HL-60 (cell line): Measurements from ENCODE around the gene FABP7.

ENCODE experiments used
- DNase-seq, 2 experiments: peaks; one replicate each; pipeline ENCODE4 v3.0.0-alpha.2; 2010 to 2020; ENCODE audit warnings: low read depth in 1 of 2, low spot score in 1 of 2
- H3K27ac ChIP-seq: fragments of 250-450 bp; sonication (Bioruptor Pico); replicated peaks from 2 replicates; pipeline ENCODE4 v1.5.1; 2020; ENCODE audit warnings: mild to moderate bottlenecking, moderate library complexity
- H3K27me3 ChIP-seq: fragments of 250-450 bp; sonication (Bioruptor Pico); 2 replicates; pipeline ENCODE4 v1.5.1; 2021; ENCODE audit warnings: mild to moderate bottlenecking, moderate library complexity; ENCODE audit not compliant: insufficient read depth, poor library complexity, severe bottlenecking
- H3K4me3 ChIP-seq: replicated peaks from 2 replicates; pipeline ENCODE4 v1.5.1; 2011; ENCODE audit warnings: mild to moderate bottlenecking, control low read depth, low read length; ENCODE audit not compliant: insufficient read depth
- GABPA ChIP-seq: IDR thresholded peaks from 2 replicates; pipeline ENCODE4 v1.6.1; 2012; ENCODE audit warnings: low read depth
- POLR2AphosphoS5 ChIP-seq: IDR thresholded peaks from 2 replicates; pipeline ENCODE4 v1.6.1; 2012; ENCODE audit warnings: low read depth
- SPI1 ChIP-seq: IDR thresholded peaks from 2 replicates; pipeline ENCODE4 v1.6.1; 2012; ENCODE audit warnings: low read depth, mild to moderate bottlenecking, borderline replicate concordance
- TF ChIP-seq, protein P1 (sequence below): IDR thresholded peaks from 2 replicates; pipeline ENCODE4 v1.6.1; 2012; ENCODE audit warnings: low read depth; ENCODE audit not compliant: insufficient replicate concordance
- TF ChIP-seq, protein P2 (sequence below): IDR thresholded peaks from one replicate; pipeline ENCODE4 v1.5.1; 2011; ENCODE audit warnings: low read length, control low read depth, inconsistent platforms; ENCODE audit not compliant: insufficient read depth

The FABP7 gene

DNA sequence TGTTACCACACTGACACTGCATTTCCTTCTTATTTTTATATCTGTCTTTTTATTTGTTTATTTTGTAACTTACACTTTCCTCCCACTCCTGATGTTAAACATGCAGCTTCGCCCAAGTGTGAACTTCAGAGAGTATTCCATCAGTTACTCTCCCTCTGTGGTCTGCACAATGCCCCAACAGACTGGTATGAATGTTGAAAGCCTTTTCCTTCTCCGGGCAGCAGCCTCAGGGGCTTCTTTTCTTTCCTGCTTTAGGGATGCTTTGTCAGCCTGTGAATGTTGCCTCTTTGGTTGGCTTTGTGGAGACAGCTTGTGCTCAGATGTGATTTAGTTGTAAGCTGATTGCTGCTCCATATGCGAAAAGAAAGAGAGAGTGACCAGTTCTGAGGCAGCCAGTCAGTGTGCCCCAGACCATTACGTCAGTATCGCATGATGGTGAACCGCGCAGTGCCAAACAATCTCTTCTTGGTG, 53.5 kb downstream of the FABP7 start:
- Histone ChIP-seq H3K27ac (no peak overlapping the region), H3K4me3 (no peak overlapping the region), H3K27me3 (peaks cover 2% of the 10 kb centered on the region)
- TF ChIP-seq SPI1, result no peak
- TF ChIP-seq, protein P1, sequence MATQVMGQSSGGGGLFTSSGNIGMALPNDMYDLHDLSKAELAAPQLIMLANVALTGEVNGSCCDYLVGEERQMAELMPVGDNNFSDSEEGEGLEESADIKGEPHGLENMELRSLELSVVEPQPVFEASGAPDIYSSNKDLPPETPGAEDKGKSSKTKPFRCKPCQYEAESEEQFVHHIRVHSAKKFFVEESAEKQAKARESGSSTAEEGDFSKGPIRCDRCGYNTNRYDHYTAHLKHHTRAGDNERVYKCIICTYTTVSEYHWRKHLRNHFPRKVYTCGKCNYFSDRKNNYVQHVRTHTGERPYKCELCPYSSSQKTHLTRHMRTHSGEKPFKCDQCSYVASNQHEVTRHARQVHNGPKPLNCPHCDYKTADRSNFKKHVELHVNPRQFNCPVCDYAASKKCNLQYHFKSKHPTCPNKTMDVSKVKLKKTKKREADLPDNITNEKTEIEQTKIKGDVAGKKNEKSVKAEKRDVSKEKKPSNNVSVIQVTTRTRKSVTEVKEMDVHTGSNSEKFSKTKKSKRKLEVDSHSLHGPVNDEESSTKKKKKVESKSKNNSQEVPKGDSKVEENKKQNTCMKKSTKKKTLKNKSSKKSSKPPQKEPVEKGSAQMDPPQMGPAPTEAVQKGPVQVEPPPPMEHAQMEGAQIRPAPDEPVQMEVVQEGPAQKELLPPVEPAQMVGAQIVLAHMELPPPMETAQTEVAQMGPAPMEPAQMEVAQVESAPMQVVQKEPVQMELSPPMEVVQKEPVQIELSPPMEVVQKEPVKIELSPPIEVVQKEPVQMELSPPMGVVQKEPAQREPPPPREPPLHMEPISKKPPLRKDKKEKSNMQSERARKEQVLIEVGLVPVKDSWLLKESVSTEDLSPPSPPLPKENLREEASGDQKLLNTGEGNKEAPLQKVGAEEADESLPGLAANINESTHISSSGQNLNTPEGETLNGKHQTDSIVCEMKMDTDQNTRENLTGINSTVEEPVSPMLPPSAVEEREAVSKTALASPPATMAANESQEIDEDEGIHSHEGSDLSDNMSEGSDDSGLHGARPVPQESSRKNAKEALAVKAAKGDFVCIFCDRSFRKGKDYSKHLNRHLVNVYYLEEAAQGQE, result no peak
- no peak for TF ChIP-seq GABPA
- TF ChIP-seq POLR2AphosphoS5, result no peak
- TF ChIP-seq, protein P2, sequence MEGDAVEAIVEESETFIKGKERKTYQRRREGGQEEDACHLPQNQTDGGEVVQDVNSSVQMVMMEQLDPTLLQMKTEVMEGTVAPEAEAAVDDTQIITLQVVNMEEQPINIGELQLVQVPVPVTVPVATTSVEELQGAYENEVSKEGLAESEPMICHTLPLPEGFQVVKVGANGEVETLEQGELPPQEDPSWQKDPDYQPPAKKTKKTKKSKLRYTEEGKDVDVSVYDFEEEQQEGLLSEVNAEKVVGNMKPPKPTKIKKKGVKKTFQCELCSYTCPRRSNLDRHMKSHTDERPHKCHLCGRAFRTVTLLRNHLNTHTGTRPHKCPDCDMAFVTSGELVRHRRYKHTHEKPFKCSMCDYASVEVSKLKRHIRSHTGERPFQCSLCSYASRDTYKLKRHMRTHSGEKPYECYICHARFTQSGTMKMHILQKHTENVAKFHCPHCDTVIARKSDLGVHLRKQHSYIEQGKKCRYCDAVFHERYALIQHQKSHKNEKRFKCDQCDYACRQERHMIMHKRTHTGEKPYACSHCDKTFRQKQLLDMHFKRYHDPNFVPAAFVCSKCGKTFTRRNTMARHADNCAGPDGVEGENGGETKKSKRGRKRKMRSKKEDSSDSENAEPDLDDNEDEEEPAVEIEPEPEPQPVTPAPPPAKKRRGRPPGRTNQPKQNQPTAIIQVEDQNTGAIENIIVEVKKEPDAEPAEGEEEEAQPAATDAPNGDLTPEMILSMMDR, result no peak
- DNase-seq, result no peak
